GM12892 (cell line): ENCODE results near the gene SELENOO.

Experiments used
- POLR2A ChIP-seq: IDR thresholded peaks from 2 replicates; pipeline ENCODE4 v1.6.1; 2011; ENCODE audit warnings: low read depth, low read length, control low read depth
- POLR2AphosphoS5 ChIP-seq: IDR thresholded peaks from 2 replicates; pipeline ENCODE4 v1.6.1; 2011; ENCODE audit warnings: low read depth, low read length, control low read depth

DNA sequence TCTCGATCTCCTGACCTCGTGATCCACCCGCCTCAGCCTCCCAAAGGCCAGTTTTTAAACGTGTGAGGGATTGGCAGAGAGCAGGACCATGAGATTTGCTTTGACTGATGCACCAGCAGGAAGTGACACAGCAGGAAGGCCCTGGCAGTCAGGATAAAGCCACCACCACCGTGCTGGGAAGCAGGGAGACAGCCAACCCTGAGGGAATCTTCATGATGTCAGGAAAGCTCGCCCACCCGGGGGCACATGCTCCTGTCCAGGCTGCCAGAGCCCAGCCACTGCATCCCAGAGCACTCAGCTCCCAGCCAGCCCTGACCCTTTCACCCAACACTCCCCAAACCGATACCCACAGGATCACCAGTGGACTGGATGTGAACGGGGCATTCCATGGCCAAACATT lies 37.9 kb downstream of the SELENOO start:
- TF ChIP-seq POLR2A: no peak
- no peak for TF ChIP-seq POLR2AphosphoS5
